Loucy (cell line): ENCODE results near the gene SHC4.

ENCODE experiments used
- EZH2phosphoT487 ChIP-seq: fragments of 200-600 bp; IDR thresholded peaks from 2 replicates; pipeline ENCODE4 v1.6.1; 2018; ENCODE audit warnings: antibody characterized with exemption, mild to moderate bottlenecking, moderate library complexity, borderline replicate concordance
- TF ChIP-seq, protein P1 (sequence below): fragments of 200-600 bp; sonication (generic); conservative IDR thresholded peaks from 2 replicates; pipeline ENCODE4 v1.5.1; 2014; ENCODE audit warnings: mild to moderate bottlenecking, antibody characterized with exemption, low read length

DNA sequence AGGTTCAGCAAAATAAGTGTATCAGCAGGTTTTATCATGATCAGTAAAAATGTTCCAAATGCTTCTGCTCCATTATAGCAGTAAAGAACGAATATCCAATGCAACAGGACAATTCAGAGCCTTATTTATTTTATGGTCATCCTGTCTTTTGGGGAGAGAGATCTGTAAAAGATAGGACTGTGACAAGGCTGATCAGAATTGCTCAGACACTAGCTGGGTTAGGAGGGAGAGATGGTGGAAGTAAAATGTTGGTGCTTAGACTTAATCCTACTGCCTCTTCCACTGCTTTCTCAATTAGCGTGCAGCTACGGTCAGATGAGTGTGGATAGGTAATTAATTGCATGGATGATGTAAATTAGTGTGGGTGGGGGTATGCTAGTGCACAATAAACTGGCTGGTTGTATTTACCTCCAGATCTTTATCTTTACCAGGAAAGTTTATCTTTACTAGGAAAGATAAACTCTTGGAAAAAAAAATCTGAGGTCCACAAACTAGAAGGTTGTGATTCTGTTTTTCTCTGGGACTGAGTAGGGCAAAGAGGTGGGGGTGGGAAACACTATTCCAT, 83.6 kb downstream of the SHC4 start:
- TF ChIP-seq, protein P1, sequence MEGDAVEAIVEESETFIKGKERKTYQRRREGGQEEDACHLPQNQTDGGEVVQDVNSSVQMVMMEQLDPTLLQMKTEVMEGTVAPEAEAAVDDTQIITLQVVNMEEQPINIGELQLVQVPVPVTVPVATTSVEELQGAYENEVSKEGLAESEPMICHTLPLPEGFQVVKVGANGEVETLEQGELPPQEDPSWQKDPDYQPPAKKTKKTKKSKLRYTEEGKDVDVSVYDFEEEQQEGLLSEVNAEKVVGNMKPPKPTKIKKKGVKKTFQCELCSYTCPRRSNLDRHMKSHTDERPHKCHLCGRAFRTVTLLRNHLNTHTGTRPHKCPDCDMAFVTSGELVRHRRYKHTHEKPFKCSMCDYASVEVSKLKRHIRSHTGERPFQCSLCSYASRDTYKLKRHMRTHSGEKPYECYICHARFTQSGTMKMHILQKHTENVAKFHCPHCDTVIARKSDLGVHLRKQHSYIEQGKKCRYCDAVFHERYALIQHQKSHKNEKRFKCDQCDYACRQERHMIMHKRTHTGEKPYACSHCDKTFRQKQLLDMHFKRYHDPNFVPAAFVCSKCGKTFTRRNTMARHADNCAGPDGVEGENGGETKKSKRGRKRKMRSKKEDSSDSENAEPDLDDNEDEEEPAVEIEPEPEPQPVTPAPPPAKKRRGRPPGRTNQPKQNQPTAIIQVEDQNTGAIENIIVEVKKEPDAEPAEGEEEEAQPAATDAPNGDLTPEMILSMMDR, result no peak
- no peak for TF ChIP-seq EZH2phosphoT487
